GM19438 (cell line): ENCODE measurements around the gene METRN.
"Not testable (repeated sequence)": the region's sequence is repeated elsewhere in the genome, so short reads cannot be mapped to it uniquely, and the experiment has no call there.

Experiments used
- ATAC-seq: cut with Tn5 transposase; IDR thresholded peaks from one replicate; pipeline ENCODE4 v1.9.1; 2021; ENCODE audit warnings: low read depth; ENCODE audit not compliant: unreplicated experiment

METRN gene

GRCh38 chr16:733382-734207 is 18.7 kb downstream of the METRN start:
- ATAC-seq: no peak

GRCh38 chr16:734208-734980 is 19.5 kb downstream of the METRN start:
- no peak for ATAC-seq

- ATAC-seq: no peak
Observed at GRCh38 chr16:734981-735881, 20.3 kb downstream of the METRN start.

GRCh38 chr16:735982-736453 is 21.1 kb downstream of the METRN start:
- ATAC-seq: no peak

GRCh38 chr16:736936-737481 is 22.1 kb downstream of the METRN start:
- ATAC-seq: no peak

GRCh38 chr16:739560-740458 is 24.9 kb downstream of the METRN start:
- ATAC-seq: no peak

- ATAC-seq: no peak
Observed at GRCh38 chr16:740459-740763, 25.5 kb downstream of the METRN start.

GRCh38 chr16:740764-741505 is 26.0 kb downstream of the METRN start, which contains the start of gene CIAO3:
Gene CIAO3 (minus strand): TSS chr16:740997. CDS start chr16:740985, 12 bp downstream.
- peak; percentile 38 for ATAC-seq

- no peak for ATAC-seq
Observed at GRCh38 chr16:741986-742629, 27.2 kb downstream of the METRN start.

GRCh38 chr16:742894-743293 is 28.0 kb downstream of the METRN start:
- ATAC-seq: not testable (repeated sequence)

- ATAC-seq: no peak
Observed at GRCh38 chr16:743794-744500, 29.0 kb downstream of the METRN start.

GRCh38 chr16:745739-746138 is 30.8 kb downstream of the METRN start:
- ATAC-seq: no peak

GRCh38 chr16:746637-747036 is 31.7 kb downstream of the METRN start:
- ATAC-seq: no peak

GRCh38 chr16:747978-748746 is 33.2 kb downstream of the METRN start:
- no peak for ATAC-seq

- no peak for ATAC-seq
Observed at GRCh38 chr16:749010-749409, 34.1 kb downstream of the METRN start.

GRCh38 chr16:750485-750884 is 35.6 kb downstream of the METRN start:
- ATAC-seq: no peak
